ENCODE data around the gene TSACC. TPM values are rescaled to one million over a fixed set of nuclear protein-coding genes. Genes with fewer than 3 reads are reported as not detected.

Gene TSACC
- total and polyA plus RNA-seq, 2 of the 8 experiments (the other 6 are each of a cell fraction or from before 2014, with no cell fraction given): 1.0 to 5.0 TPM

DNA sequence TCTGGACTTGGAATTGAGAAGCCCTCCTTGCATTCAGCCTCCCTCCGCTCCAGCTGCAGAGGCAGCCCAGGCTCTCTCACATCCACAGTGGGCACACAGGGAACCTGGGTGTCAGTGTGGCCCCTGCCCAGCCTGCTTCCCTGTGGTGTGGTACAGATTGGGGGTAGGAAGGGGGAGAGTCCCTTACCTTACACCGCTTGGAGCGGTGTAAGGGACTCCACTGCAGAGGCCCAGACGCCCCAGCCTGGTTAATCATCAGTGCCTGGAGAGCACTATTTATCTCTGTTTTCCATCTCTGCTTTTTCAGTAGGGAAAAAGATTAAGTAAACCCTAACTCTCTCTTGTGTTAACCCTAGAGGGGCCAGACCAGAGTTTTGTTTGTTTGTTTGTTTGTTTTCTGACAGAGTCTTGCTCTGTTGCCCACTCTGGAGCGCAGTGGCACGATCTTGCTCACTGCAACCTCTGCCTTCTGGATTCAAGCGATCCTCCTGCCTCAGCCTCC, 29.9 kb downstream of the TSACC start:
- WGBS, 2 experiments (ENCODE audit: extremely low coverage in 1 of 2, insufficient coverage in 1 of 2, insufficient read length in 1 of 2, insufficient replicate concordance in 2 of 2, low coverage in 1 of 2, low lambda C conversion rate in 2 of 2, missing lambda C conversion rate in 1 of 2): 91% methylated on average over 7 of the region's 7 CpGs; no CpG with 5 or more reads in 1 of the 2 experiments
- Histone ChIP-seq H3K4me1 (replicated peaks in 1 of 4; ENCODE audit: control insufficient read depth in 3 of 4, insufficient read depth in 4 of 4, low read length in 3 of 4) (peaks cover 0 to 7% (median 4%) of the 10 kb centered on the region in 4 experiments; a peak in 5 of 7 replicates), H2AK5ac (ENCODE audit: low read depth, low read length) (no peak overlapping the region), H2BK120ac (replicated peaks; ENCODE audit: low read depth, low read length) (no peak overlapping the region), H3K36me3 (ENCODE audit: control insufficient read depth in 2 of 4, insufficient read depth in 4 of 4, low read length in 3 of 4) (no peaks in the 10 kb centered on the region), H3K4ac (replicated peaks; ENCODE audit: insufficient read length, low read depth, low read length) (no peak overlapping the region), H3K27me3 (replicated peaks in 1 of 4; ENCODE audit: control insufficient read depth in 3 of 4, extremely low read depth in 1 of 4, insufficient read depth in 3 of 4, low read length in 3 of 4) (peaks cover 0 to 14% (median 11%) of the 10 kb centered on the region in 4 experiments; a peak in 6 of 7 replicates), H4K20me1 (replicated peaks in 1 of 2; ENCODE audit: control insufficient read depth in 1 of 2, insufficient read depth in 2 of 2, low read length in 2 of 2) (no peaks in the 10 kb centered on the region), H3K18ac (ENCODE audit: extremely low read depth, low read length) (no peak overlapping the region), H4K8ac (ENCODE audit: extremely low read depth, insufficient read depth, low read length) (no peak overlapping the region), H2BK20ac (ENCODE audit: low read length) (no peak overlapping the region), H2BK15ac (ENCODE audit: low read length) (no peak overlapping the region), H3K56ac (replicated peaks; ENCODE audit: insufficient read length, low read depth, low read length) (no peak overlapping the region), H3K9ac (replicated peaks in 1 of 4; ENCODE audit: extremely low read depth in 1 of 4, low read depth in 3 of 4, low read length in 3 of 4) (no peak overlapping the region), H2AFZ (ENCODE audit: low read length) (no peak overlapping the region), H3K79me2 (ENCODE audit: control insufficient read depth in 1 of 2, insufficient read depth in 2 of 2, low read length in 2 of 2) (no peaks in the 10 kb centered on the region), H2BK12ac (ENCODE audit: low read depth, low read length) (no peak overlapping the region; the same call in 1 of the 2 replicates), H3K23ac (ENCODE audit: insufficient read length) (no peak overlapping the region), H3K27ac (ENCODE audit: low read depth, low read length) (no peak overlapping the region), H2BK5ac (ENCODE audit: low read depth, low read length) (no peak overlapping the region), H3K4me3 (ENCODE audit: extremely low read depth in 1 of 4, insufficient read depth in 2 of 4, low read depth in 3 of 4, low read length in 4 of 4) (no peak overlapping the region), H3K23me2 (ENCODE audit: low read depth, low read length) (peaks cover 9% of the 10 kb centered on the region; the same call in 1 of the 2 replicates), H3K4me2 (ENCODE audit: insufficient read depth in 1 of 2, low read depth in 2 of 2, low read length in 2 of 2) (peak overlapping the region in 1 of 2 experiments; percentile 92; a peak in 1 of 4 replicates), H3K14ac (ENCODE audit: insufficient read length) (no peak overlapping the region), H4K91ac (replicated peaks; ENCODE audit: insufficient read length, low read length) (no peak overlapping the region), H3K79me1 (ENCODE audit: low read depth, low read length) (no peaks in the 10 kb centered on the region), H4K5ac (ENCODE audit: insufficient read length, low read depth, low read length) (no peak overlapping the region), H3K9me3 (ENCODE audit: insufficient read depth in 2 of 2, low read depth in 1 of 2, low read length in 1 of 2) (no peaks in the 10 kb centered on the region)
- POLR2A ChIA-PET (ENCODE audit: partially characterized antibody): interaction anchor here (0.7 to 1.5 kb wide), 2 partner anchors 10 to 131 kb away, joined by 3 to 5 read pairs; no protein-coding TSS in a partner anchor
- DNase-seq (ENCODE audit: low read depth in 1 of 2, low spot score in 2 of 2) (no peak), FAIRE-seq (no peak)
- CTCF ChIA-PET (ENCODE audit: partially characterized antibody): interaction anchor here (0.6 to 11.9 kb wide), 3 partner anchors 9 to 229 kb away, joined by 3 to 156 read pairs (median 9); no protein-coding TSS in a partner anchor
- TF ChIP-seq, protein P1, sequence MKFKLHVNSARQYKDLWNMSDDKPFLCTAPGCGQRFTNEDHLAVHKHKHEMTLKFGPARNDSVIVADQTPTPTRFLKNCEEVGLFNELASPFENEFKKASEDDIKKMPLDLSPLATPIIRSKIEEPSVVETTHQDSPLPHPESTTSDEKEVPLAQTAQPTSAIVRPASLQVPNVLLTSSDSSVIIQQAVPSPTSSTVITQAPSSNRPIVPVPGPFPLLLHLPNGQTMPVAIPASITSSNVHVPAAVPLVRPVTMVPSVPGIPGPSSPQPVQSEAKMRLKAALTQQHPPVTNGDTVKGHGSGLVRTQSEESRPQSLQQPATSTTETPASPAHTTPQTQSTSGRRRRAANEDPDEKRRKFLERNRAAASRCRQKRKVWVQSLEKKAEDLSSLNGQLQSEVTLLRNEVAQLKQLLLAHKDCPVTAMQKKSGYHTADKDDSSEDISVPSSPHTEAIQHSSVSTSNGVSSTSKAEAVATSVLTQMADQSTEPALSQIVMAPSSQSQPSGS (IDR thresholded peaks at IDR 0.05; ENCODE audit: low read length): no peak
- no peak for TF ChIP-seq POLR2AphosphoS5 (IDR thresholded peaks at IDR 0.05; ENCODE audit: low read depth, low read length)
- TF ChIP-seq SIRT6 (IDR thresholded peaks at IDR 0.05; ENCODE audit: low read length): no peak
- TF ChIP-seq SP2 (IDR thresholded peaks at IDR 0.05; ENCODE audit: low read length): no peak
- no peak for TF ChIP-seq FOSL1 (IDR thresholded peaks at IDR 0.05; ENCODE audit: insufficient read depth, low read depth, low read length)
- TF ChIP-seq JUN (IDR thresholded peaks at IDR 0.05; ENCODE audit: low read depth, low read length): no peak
- no peak for TF ChIP-seq YY1 (IDR thresholded peaks at IDR 0.05; ENCODE audit: low read depth, low read length)
- TF ChIP-seq GABPA (IDR thresholded peaks at IDR 0.05; ENCODE audit: borderline replicate concordance, insufficient read depth, low read length): no peak
- TF ChIP-seq CEBPB (IDR thresholded peaks at IDR 0.05; ENCODE audit: low read depth, low read length): no peak
- no peak for TF ChIP-seq NRF1 (IDR thresholded peaks at IDR 0.05; ENCODE audit: low read depth, low read length)
- no peak for TF ChIP-seq PHF8 (conservative IDR thresholded peaks at IDR 0.05; ENCODE audit: low read depth, low read length)
- no peak for TF ChIP-seq NANOG (IDR thresholded peaks at IDR 0.05; ENCODE audit: insufficient read depth, low read depth, low read length, poor library complexity, severe bottlenecking)
- no peak for TF ChIP-seq SP1 (IDR thresholded peaks at IDR 0.05; ENCODE audit: low read depth, low read length)

All from H1 (cell line).